ENCODE data around the gene LRRTM1. TPM values are rescaled to one million over a fixed set of nuclear protein-coding genes. Genes with fewer than 3 reads are reported as not detected.

Gene LRRTM1
- total RNA-seq, 1 donor from 2014 or later: not detected

GRCh38 chr2:80303006-80303908, 1.3 kb downstream of the LRRTM1 start:
- peak; percentile 83 for DNase-seq (ENCODE audit: low spot score)
- Mint-ChIP-seq H3K9me3 (ENCODE audit: low read depth) (no peaks in the 10 kb centered on the region), H3K27me3 (ENCODE audit: low read depth) (peaks cover 63% of the 10 kb centered on the region), H3K36me3 (ENCODE audit: low read depth) (peaks cover 1% of the 10 kb centered on the region), H3K27ac (ENCODE audit: unreplicated experiment) (no peak overlapping the region), H3K4me1 (ENCODE audit: low read depth) (peaks cover 15% of the 10 kb centered on the region), H3K4me3 (ENCODE audit: unreplicated experiment) (no peak overlapping the region)
- no peak for TF ChIP-seq CTCF (IDR thresholded peaks at IDR 0.05)

DNA sequence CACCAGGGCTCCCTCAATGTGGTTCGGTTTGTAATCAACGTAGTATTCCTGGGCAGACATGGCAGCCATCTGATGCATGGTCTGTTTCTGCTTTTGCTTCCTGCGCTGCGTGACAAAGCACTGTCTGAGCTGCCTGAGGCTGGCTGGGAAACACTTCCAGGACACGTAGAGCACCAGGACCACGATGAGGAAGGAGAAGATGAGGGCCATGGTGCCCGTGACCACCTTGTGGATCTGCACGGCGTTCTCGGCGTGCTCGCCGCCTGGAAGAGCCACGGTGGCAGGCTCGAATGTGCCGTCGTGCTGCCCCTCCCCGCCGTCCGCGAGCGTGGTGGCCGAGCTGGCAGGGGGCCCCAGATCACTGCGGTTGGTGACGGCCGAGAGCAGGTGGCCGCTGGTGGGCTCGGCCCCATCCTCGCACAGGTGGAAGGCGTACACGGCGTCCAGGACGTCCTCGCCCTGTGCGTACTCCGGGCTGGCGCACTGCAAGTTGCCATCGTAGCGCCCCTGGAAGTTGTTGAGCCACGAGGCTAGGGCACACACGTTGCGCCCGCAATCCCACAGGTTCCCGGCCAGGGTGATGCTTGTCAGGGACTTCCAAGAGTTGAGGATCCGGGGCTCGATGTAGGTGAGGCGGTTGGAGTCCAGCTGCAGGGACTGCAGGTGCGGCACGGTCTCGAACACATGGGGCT, 2.1 kb downstream of the LRRTM1 start:
- peaks cover 61% of the 10 kb centered on the region for H3K27me3 Mint-ChIP-seq (ENCODE audit: low read depth)
- H3K9me3 Mint-ChIP-seq (ENCODE audit: low read depth): no peaks in the 10 kb centered on the region
- no peak overlapping the region for H3K27ac Mint-ChIP-seq (ENCODE audit: unreplicated experiment)
- peaks cover 1% of the 10 kb centered on the region for H3K36me3 Mint-ChIP-seq (ENCODE audit: low read depth)
- H3K4me1 Mint-ChIP-seq (ENCODE audit: low read depth): peaks cover 15% of the 10 kb centered on the region
- H3K4me3 Mint-ChIP-seq (ENCODE audit: unreplicated experiment): no peak overlapping the region
- DNase-seq (ENCODE audit: low spot score): peak; percentile 91
- TF ChIP-seq CTCF (IDR thresholded peaks at IDR 0.05): no peak

DNA sequence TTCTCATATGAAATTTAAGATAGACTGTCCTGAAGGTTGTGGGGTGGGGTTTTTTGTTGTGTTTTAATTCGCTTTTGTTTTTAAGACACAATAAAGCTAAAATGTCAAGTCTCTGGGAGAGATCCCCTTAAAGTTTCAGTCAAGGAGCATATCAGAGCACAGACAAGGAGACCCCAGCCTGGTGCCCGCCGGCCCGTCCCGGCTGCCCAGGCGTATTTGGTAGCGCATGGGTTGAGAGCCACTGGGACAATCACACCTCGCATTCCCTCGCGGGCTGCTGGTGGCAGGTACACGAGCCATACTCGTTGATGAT, 2.6 kb downstream of the LRRTM1 start:
- Mint-ChIP-seq H3K27me3 (ENCODE audit: low read depth) (peaks cover 62% of the 10 kb centered on the region), H3K9me3 (ENCODE audit: low read depth) (no peaks in the 10 kb centered on the region), H3K4me1 (ENCODE audit: low read depth) (peaks cover 15% of the 10 kb centered on the region), H3K36me3 (ENCODE audit: low read depth) (peaks cover 1% of the 10 kb centered on the region), H3K27ac (ENCODE audit: unreplicated experiment) (no peak overlapping the region), H3K4me3 (ENCODE audit: unreplicated experiment) (no peak overlapping the region)
- no peak for DNase-seq (ENCODE audit: low spot score)
- TF ChIP-seq CTCF (IDR thresholded peaks at IDR 0.05): no peak

- H3K4me3 Mint-ChIP-seq (ENCODE audit: unreplicated experiment): no peak overlapping the region
- H3K4me1 Mint-ChIP-seq (ENCODE audit: low read depth): peaks cover 15% of the 10 kb centered on the region
- H3K27me3 Mint-ChIP-seq (ENCODE audit: low read depth): peaks cover 61% of the 10 kb centered on the region
- H3K27ac Mint-ChIP-seq (ENCODE audit: unreplicated experiment): no peak overlapping the region
- H3K36me3 Mint-ChIP-seq (ENCODE audit: low read depth): no peaks in the 10 kb centered on the region
- TF ChIP-seq CTCF (IDR thresholded peaks at IDR 0.05): no peak
- no peaks in the 10 kb centered on the region for H3K9me3 Mint-ChIP-seq (ENCODE audit: low read depth)
- no peak for DNase-seq (ENCODE audit: low spot score)
Measured at GRCh38 chr2:80300954-80301353, 3.6 kb downstream of the LRRTM1 start.

- no peak overlapping the region for H3K4me3 Mint-ChIP-seq (ENCODE audit: unreplicated experiment)
- TF ChIP-seq CTCF (IDR thresholded peaks at IDR 0.05): no peak
- H3K27ac Mint-ChIP-seq (ENCODE audit: unreplicated experiment): no peak overlapping the region
- H3K9me3 Mint-ChIP-seq (ENCODE audit: low read depth): no peaks in the 10 kb centered on the region
- peaks cover 55% of the 10 kb centered on the region for H3K27me3 Mint-ChIP-seq (ENCODE audit: low read depth)
- peaks cover 15% of the 10 kb centered on the region for H3K4me1 Mint-ChIP-seq (ENCODE audit: low read depth)
- H3K36me3 Mint-ChIP-seq (ENCODE audit: low read depth): no peaks in the 10 kb centered on the region
- no peak for DNase-seq (ENCODE audit: low spot score)
Measured at GRCh38 chr2:80300346-80300745, 4.2 kb downstream of the LRRTM1 start.
